ENCODE results near the gene ADGRD1.

The ADGRD1 gene

DNA sequence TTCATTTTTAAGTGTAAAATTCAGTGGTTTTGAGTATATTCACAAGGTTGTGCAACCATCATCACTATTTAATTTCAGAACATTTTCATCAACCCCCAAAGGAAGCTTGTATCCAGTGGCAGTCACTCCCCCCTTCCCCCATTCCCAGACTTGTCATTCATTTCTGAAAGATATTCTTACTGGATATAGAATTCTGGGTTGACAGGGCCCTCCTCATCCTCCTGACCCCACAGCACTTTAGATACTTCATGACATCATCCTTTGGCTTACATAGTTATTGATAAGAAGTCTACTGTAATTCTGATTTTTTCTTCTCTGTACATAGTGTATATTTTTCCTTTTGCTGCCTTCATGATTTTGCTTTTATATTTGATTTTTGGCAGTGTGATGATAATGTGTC is 8.8 kb upstream of the ADGRD1 start:
- TF ChIP-seq ZBTB7A (IDR thresholded peaks at IDR 0.05; ENCODE audit: low read depth) (no peak), RAD21 (IDR thresholded peaks at IDR 0.05; ENCODE audit: low read depth) (no peak), TAF1 (IDR thresholded peaks at IDR 0.05; ENCODE audit: low read depth) (no peak), FOXM1 (IDR thresholded peaks at IDR 0.05; ENCODE audit: borderline replicate concordance, low read depth) (no peak), TEAD4 (IDR thresholded peaks at IDR 0.05) (no peak), EGR1 (IDR thresholded peaks at IDR 0.05) (no peak), TCF12 (IDR thresholded peaks at IDR 0.05; ENCODE audit: low read depth) (no peak), YY1 (IDR thresholded peaks at IDR 0.05; ENCODE audit: low read depth) (no peak), CREB1 (IDR thresholded peaks at IDR 0.05; ENCODE audit: low read depth) (no peak), NFIC (IDR thresholded peaks at IDR 0.05) (no peak), CEBPB (IDR thresholded peaks at IDR 0.05) (no peak), EP300 (IDR thresholded peaks at IDR 0.05; ENCODE audit: borderline replicate concordance) (no peak)
- TF ChIP-seq, protein P1, sequence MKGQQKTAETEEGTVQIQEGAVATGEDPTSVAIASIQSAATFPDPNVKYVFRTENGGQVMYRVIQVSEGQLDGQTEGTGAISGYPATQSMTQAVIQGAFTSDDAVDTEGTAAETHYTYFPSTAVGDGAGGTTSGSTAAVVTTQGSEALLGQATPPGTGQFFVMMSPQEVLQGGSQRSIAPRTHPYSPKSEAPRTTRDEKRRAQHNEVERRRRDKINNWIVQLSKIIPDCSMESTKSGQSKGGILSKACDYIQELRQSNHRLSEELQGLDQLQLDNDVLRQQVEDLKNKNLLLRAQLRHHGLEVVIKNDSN (IDR thresholded peaks at IDR 0.05), result no peak
- TF ChIP-seq, protein P2, sequence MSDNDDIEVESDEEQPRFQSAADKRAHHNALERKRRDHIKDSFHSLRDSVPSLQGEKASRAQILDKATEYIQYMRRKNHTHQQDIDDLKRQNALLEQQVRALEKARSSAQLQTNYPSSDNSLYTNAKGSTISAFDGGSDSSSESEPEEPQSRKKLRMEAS (IDR thresholded peaks at IDR 0.05), result no peak
- TF ChIP-seq, protein P3, sequence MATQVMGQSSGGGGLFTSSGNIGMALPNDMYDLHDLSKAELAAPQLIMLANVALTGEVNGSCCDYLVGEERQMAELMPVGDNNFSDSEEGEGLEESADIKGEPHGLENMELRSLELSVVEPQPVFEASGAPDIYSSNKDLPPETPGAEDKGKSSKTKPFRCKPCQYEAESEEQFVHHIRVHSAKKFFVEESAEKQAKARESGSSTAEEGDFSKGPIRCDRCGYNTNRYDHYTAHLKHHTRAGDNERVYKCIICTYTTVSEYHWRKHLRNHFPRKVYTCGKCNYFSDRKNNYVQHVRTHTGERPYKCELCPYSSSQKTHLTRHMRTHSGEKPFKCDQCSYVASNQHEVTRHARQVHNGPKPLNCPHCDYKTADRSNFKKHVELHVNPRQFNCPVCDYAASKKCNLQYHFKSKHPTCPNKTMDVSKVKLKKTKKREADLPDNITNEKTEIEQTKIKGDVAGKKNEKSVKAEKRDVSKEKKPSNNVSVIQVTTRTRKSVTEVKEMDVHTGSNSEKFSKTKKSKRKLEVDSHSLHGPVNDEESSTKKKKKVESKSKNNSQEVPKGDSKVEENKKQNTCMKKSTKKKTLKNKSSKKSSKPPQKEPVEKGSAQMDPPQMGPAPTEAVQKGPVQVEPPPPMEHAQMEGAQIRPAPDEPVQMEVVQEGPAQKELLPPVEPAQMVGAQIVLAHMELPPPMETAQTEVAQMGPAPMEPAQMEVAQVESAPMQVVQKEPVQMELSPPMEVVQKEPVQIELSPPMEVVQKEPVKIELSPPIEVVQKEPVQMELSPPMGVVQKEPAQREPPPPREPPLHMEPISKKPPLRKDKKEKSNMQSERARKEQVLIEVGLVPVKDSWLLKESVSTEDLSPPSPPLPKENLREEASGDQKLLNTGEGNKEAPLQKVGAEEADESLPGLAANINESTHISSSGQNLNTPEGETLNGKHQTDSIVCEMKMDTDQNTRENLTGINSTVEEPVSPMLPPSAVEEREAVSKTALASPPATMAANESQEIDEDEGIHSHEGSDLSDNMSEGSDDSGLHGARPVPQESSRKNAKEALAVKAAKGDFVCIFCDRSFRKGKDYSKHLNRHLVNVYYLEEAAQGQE (IDR thresholded peaks at IDR 0.05; ENCODE audit: low read depth), result no peak

DNA sequence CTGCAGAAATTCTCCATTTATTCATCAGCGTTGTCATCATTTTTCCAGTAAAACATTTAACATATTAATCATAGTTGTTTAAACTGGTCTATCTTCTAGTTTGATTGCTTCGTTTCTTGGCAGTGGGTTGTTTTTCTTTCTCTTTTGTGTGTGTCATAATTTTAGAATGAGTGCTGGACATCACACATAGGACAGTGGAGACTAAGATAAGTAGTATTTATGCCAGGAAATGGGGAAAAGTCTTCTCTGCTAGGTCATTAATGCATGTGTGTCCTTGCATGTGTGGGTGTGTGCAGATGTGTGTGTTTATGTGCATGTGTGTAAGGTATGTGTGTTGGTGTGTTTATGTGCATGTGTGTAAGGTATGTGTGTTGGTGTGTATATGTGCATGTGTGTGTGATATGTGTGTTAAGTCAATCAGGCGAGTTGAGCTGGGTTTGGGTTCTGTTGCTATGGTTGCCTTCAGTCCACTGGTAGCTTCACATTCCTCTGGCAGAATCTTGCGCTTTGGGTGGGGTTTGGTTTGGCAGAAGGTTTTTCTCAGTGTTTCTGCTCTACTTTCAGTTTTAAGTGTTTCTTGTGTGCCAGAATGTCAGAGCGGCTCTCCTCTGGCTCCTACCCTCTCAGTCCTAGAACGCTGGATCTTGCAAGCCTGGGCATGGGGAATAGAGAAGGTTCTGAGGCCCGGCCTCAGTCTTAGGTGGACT is 7.8 kb upstream of the ADGRD1 start:
- TF ChIP-seq EGR1 (IDR thresholded peaks at IDR 0.05) (no peak), ZBTB7A (IDR thresholded peaks at IDR 0.05; ENCODE audit: low read depth) (no peak), CEBPB (IDR thresholded peaks at IDR 0.05) (no peak), TCF12 (IDR thresholded peaks at IDR 0.05; ENCODE audit: low read depth) (no peak), TAF1 (IDR thresholded peaks at IDR 0.05; ENCODE audit: low read depth) (no peak), TEAD4 (IDR thresholded peaks at IDR 0.05) (no peak), YY1 (IDR thresholded peaks at IDR 0.05; ENCODE audit: low read depth) (no peak), CREB1 (IDR thresholded peaks at IDR 0.05; ENCODE audit: low read depth) (no peak), EP300 (IDR thresholded peaks at IDR 0.05; ENCODE audit: borderline replicate concordance) (no peak)
- TF ChIP-seq, protein P2 (IDR thresholded peaks at IDR 0.05), result no peak
- TF ChIP-seq, protein P1 (IDR thresholded peaks at IDR 0.05), result no peak
- TF ChIP-seq, protein P3 (IDR thresholded peaks at IDR 0.05; ENCODE audit: low read depth), result no peak

DNA sequence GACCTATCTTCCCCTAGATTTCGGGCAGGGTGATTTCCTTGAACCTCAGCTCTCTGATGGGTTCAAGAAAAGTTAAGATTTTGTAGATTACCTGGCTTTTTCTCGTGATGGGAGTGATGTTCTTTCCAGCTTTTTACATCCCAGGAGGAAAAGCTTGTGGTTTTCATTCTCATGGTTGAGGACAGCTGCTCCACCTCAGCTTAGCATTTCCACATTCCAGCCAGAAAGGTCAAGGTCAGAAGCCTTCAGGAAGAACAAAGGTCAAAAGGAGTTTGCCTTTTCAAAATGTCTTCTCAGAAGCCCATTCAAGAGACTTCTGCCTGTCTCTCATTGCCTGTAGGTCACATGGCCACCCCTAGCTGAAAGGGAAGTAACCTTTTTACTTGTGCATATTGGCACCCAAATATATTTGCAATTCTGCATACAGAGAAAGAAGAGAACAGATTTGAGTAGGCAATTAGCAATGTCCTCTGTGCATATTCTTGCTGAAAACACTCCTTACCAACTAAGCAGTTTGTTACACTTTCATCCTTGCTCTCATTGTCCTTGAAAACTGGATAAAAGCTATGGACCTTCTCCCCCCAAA is 6.6 kb upstream of the ADGRD1 start:
- TF ChIP-seq, protein P1 (IDR thresholded peaks at IDR 0.05), result no peak
- TF ChIP-seq FOXM1 (IDR thresholded peaks at IDR 0.05; ENCODE audit: borderline replicate concordance, low read depth) (no peak), CREB1 (IDR thresholded peaks at IDR 0.05; ENCODE audit: low read depth) (no peak)

DNA sequence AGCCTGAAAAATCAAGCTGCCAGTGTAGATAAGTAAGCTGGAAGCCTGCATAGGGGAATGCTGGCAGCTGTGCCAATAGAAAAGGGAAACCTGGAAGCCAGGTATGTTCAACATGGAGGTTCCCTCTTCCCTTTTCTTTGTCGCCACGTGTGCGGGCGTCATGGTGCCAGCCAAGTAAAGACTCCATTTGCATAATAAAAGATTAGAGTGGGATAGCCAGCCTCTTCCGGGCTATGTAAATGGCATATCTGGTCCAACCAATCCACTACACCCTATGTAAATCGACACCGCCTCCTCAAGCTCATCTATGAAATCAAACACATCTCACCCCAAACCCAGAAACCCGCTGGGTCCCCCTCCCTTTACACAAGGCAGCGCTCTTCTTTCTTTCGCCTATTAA is 5.6 kb upstream of the ADGRD1 start:
- TF ChIP-seq TAF1 (IDR thresholded peaks at IDR 0.05; ENCODE audit: low read depth) (no peak), EGR1 (IDR thresholded peaks at IDR 0.05) (no peak), FOXM1 (IDR thresholded peaks at IDR 0.05; ENCODE audit: borderline replicate concordance, low read depth) (no peak), RAD21 (IDR thresholded peaks at IDR 0.05; ENCODE audit: low read depth) (no peak), ZBTB7A (IDR thresholded peaks at IDR 0.05; ENCODE audit: low read depth) (no peak), NFIC (IDR thresholded peaks at IDR 0.05) (no peak), CREB1 (IDR thresholded peaks at IDR 0.05; ENCODE audit: low read depth) (no peak), CEBPB (IDR thresholded peaks at IDR 0.05) (no peak), YY1 (IDR thresholded peaks at IDR 0.05; ENCODE audit: low read depth) (no peak), EP300 (IDR thresholded peaks at IDR 0.05; ENCODE audit: borderline replicate concordance) (no peak), TCF12 (IDR thresholded peaks at IDR 0.05; ENCODE audit: low read depth) (no peak), TEAD4 (IDR thresholded peaks at IDR 0.05) (no peak)
- TF ChIP-seq, protein P1 (IDR thresholded peaks at IDR 0.05), result no peak
- TF ChIP-seq, protein P2 (IDR thresholded peaks at IDR 0.05), result no peak
- TF ChIP-seq, protein P3 (IDR thresholded peaks at IDR 0.05; ENCODE audit: low read depth), result no peak
